ENCODE results near the gene KCNH6.
A peak's percentile ranks its signal among the peaks of the same experiment; 100 is the strongest.

The KCNH6 gene, protein sequence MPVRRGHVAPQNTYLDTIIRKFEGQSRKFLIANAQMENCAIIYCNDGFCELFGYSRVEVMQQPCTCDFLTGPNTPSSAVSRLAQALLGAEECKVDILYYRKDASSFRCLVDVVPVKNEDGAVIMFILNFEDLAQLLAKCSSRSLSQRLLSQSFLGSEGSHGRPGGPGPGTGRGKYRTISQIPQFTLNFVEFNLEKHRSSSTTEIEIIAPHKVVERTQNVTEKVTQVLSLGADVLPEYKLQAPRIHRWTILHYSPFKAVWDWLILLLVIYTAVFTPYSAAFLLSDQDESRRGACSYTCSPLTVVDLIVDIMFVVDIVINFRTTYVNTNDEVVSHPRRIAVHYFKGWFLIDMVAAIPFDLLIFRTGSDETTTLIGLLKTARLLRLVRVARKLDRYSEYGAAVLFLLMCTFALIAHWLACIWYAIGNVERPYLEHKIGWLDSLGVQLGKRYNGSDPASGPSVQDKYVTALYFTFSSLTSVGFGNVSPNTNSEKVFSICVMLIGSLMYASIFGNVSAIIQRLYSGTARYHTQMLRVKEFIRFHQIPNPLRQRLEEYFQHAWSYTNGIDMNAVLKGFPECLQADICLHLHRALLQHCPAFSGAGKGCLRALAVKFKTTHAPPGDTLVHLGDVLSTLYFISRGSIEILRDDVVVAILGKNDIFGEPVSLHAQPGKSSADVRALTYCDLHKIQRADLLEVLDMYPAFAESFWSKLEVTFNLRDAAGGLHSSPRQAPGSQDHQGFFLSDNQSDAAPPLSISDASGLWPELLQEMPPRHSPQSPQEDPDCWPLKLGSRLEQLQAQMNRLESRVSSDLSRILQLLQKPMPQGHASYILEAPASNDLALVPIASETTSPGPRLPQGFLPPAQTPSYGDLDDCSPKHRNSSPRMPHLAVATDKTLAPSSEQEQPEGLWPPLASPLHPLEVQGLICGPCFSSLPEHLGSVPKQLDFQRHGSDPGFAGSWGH

DNA sequence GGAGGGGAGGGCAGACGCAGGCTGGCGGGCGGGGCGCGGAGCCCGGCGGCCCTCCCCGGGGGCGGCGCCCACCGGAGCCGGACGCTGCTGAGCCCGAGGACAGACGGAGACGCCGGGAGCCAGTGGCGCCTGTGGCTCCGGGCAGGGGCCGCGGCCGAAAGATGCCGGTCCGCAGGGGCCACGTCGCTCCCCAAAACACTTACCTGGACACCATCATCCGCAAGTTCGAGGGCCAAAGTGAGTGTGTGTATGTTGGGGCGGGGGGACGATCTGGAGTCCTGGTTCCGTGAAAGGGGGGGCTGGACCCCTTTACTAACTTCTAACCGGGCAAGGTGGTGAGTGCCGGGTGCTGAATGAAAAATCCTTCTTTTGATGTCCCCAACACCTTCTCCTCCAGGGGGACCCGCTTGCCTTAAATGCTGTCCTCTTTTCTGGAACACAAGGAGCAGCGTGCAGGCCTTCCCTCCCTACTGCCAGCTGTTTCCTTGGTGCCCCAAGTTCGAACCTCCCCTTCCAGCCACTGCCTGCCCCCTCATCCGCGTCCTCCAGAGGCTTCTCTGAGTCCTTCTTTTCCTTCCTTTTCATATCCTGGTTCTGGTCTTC is at the start of gene KCNH6:
TSS of gene KCNH6 (plus strand) at position 106 of the 603 bp plus-strand sequence. CDS start at position 162, 56 bp downstream.
- DNase-seq: no peak

GRCh38 chr17:63474174-63474573 is 49.0 kb upstream of the KCNH6 start:
- no peak for DNase-seq

GRCh38 chr17:63474586-63475460 is 48.3 kb upstream of the KCNH6 start:
- peak in 1 of 2 experiments; percentile 12 for DNase-seq

GRCh38 chr17:63475491-63476412 is 47.4 kb upstream of the KCNH6 start:
- no peak for DNase-seq

- peak in 1 of 2 experiments; percentile 46 for DNase-seq
These were observed 46.7 kb upstream of the KCNH6 start for GRCh38 chr17:63476459-63476853.

DNA sequence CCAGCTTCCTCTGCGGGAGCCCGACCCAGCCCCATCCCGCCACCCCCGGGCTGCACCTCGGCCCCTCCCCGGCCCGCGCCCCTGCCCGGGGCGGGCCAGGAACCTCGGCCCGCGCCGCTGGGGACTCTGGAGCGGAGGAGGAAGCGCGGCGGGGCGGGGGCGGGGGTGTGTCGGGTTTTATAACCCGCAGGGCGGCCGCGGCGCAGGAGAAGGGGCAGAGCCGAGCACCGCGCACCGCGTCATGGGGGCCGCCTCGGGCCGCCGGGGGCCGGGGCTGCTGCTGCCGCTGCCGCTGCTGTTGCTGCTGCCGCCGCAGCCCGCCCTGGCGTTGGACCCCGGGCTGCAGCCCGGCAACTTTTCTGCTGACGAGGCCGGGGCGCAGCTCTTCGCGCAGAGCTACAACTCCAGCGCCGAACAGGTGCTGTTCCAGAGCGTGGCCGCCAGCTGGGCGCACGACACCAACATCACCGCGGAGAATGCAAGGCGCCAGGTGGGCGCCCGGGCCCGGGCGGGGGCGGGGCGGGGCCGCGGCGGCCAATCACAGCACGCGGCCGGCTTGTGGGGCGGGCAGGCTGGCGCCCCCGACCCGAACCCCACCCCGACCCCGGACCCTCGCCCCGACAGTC is 46.2 kb upstream of the KCNH6 start, which contains the start of gene ACE:
TSS of gene ACE (plus strand) at position 208 of the 626 bp plus-strand sequence. CDS start at position 242, 34 bp downstream.
- peak; percentile 31 to 68 for DNase-seq

GRCh38 chr17:63477480-63478440 is 45.4 kb upstream of the KCNH6 start:
- no peak for DNase-seq

DNA sequence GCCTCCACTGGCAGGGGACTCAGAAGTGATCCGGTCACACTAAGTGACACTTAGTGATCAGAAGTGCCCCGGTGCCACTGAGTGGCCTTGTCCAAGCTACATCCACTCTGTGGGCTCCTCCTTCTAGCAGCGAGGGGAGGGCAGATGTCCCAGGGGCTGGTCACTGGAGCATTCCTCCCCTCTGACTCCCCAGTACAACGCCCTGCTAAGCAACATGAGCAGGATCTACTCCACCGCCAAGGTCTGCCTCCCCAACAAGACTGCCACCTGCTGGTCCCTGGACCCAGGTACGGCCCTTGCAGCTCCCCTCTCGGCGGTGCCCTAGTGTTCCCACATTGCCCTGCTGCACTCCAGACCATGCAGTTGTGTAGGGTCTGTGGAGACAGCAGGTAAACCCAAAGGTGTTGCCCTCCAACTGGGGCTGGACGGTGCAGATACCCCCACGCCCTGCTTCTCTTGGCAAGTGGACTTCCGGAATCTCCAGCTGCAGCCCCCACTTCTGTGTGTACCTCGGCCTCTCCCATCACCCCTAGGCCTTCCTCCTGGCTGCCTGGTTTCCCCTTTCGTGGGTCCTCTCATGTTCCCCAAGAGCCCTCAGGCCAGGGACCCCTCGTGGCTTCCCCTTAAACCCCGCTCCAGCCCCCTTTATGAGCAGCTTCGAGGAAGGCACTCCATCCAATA is 44.2 kb upstream of the KCNH6 start:
- peak; percentile 28 to 30 for DNase-seq

GRCh38 chr17:63479495-63480184 is 43.5 kb upstream of the KCNH6 start:
- no peak for DNase-seq

GRCh38 chr17:63480192-63480784 is 42.9 kb upstream of the KCNH6 start:
- DNase-seq: no peak

GRCh38 chr17:63480826-63481487 is 42.2 kb upstream of the KCNH6 start:
- peak; percentile 79 to 81 for DNase-seq

DNA sequence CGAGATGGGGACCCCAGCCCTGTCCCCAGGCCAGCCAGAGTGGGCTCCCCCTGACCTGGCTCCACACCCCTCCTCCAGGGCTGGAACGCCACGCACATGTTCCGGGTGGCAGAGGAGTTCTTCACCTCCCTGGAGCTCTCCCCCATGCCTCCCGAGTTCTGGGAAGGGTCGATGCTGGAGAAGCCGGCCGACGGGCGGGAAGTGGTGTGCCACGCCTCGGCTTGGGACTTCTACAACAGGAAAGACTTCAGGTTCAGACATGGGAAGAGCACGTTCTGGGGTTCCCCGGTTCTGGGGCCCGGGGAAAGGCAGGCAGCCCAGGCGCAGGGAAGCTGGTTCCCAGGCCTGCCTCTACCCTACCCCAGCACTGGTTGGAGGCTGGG is 41.7 kb upstream of the KCNH6 start:
- no peak for DNase-seq

DNA sequence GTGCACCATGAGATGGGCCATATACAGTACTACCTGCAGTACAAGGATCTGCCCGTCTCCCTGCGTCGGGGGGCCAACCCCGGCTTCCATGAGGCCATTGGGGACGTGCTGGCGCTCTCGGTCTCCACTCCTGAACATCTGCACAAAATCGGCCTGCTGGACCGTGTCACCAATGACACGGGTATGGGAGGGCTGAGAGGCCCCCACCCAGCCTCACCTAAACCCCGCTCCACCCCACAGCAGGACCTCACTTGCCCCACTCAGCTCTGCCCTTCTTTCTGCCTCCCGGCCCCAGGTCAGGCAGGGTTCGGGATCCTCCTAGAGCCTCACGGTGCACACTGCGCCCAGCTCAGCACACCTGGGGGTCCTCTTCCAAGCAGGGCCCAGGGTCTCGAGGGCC is 40.6 kb upstream of the KCNH6 start:
- no peak for DNase-seq

- DNase-seq: no peak
These were observed 40.1 kb upstream of the KCNH6 start for GRCh38 chr17:63483038-63483437.

DNA sequence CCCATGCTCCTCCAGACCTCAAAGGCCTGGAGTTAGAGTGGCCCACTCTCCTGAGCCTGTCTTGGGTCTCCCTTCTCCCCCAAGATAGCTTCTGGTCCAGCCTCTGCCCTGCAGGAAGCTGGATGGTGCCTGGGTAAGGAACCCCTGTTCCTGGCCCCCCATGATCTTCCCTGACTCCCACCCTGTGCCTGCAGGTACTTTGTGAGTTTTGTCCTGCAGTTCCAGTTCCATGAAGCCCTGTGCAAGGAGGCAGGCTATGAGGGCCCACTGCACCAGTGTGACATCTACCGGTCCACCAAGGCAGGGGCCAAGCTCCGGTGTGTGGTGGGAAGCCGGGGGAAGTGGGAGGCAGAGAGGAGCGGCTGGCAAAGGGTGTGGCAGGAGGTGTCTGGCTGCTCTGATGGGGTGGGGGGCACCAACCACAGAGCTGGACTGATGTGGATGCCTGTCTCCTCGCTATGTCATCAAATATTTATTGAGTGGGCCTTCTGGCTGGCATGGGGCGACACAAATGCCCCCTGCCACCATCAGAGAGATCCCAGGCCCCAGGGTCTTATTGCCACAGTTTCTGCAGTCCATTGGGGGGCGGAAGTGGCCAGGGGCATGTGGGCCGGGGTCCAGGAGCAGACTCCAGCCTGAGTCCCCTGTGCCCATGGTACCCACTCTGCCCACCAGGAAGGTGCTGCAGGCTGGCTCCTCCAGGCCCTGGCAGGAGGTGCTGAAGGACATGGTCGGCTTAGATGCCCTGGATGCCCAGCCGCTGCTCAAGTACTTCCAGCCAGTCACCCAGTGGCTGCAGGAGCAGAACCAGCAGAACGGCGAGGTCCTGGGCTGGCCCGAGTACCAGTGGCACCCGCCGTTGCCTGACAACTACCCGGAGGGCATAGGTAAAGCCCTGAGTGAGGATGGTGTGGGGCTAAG is 39.2 kb upstream of the KCNH6 start:
- no peak for DNase-seq
